HepG2 (cell line): ENCODE data around the gene TBC1D30.

Source experiments
- CBFB ChIP-seq: sonication (generic); formaldehyde crosslinking; IDR thresholded peaks from 2 replicates; pipeline ENCODE4 v1.4.0; 2020; ENCODE audit warnings: missing genetic modification reagents
- CEBPB ChIP-seq: IDR thresholded peaks from 2 replicates; pipeline ENCODE4 v1.6.1; 2011; ENCODE audit warnings: low read depth, low read length, improper control_type of control experiment, borderline replicate concordance
- HDAC6 ChIP-seq: fragments of 200-600 bp; sonication (generic); IDR thresholded peaks from 2 replicates; pipeline ENCODE4 v1.7.0; 2017; ENCODE audit warnings: mild to moderate bottlenecking, antibody characterized with exemption, low read length, low read depth
- HNF4A ChIP-seq: sonication (generic); formaldehyde crosslinking; IDR thresholded peaks from 2 replicates; pipeline ENCODE4 v1.4.0; 2020; ENCODE audit warnings: missing genetic modification reagents
- HNRNPK ChIP-seq: fragments of 200-400 bp; formaldehyde crosslinking; IDR thresholded peaks from 2 replicates; pipeline ENCODE4 v1.6.1; 2018; ENCODE audit warnings: low read length, low read depth, moderate library complexity, mild to moderate bottlenecking; ENCODE audit not compliant: poor library complexity, severe bottlenecking
- NR2C2 ChIP-seq: sonication (generic); formaldehyde crosslinking; IDR thresholded peaks from 2 replicates; pipeline ENCODE4 v1.4.0; 2020; ENCODE audit warnings: missing genetic modification reagents, mild to moderate bottlenecking, moderate library complexity, borderline replicate concordance
- POLR2A ChIP-seq, 2 experiments: IDR thresholded peaks; 2 replicates each; pipeline ENCODE4 v1.6.1; 2011; ENCODE audit warnings: low read depth in 2 of 2, low read length in 2 of 2, mild to moderate bottlenecking in 1 of 2, moderate library complexity in 1 of 2; ENCODE audit not compliant: insufficient read depth in 1 of 2
- POLR2AphosphoS5 ChIP-seq: IDR thresholded peaks from 2 replicates; pipeline ENCODE4 v1.6.1; 2012; ENCODE audit warnings: low read depth, low read length
- RAD21 ChIP-seq: fragments of 450-650 bp; formaldehyde crosslinking; IDR thresholded peaks from 2 replicates; pipeline ENCODE4 v1.5.0; 2020; ENCODE audit warnings: mild to moderate bottlenecking
- ZNF263 ChIP-seq: sonication (generic); formaldehyde crosslinking; IDR thresholded peaks from 2 replicates; pipeline ENCODE4 v1.4.0; 2020; ENCODE audit warnings: missing genetic modification reagents
- ZNF777 ChIP-seq: sonication (generic); formaldehyde crosslinking; IDR thresholded peaks from 2 replicates; pipeline ENCODE4 v1.4.0; 2020; ENCODE audit warnings: missing genetic modification reagents
- TF ChIP-seq, protein P1 (sequence below): sonication (generic); formaldehyde crosslinking; IDR thresholded peaks from 2 replicates; pipeline ENCODE4 v1.5.0; 2020; ENCODE audit warnings: mild to moderate bottlenecking, missing genetic modification reagents, moderate library complexity
- TF ChIP-seq, protein P2 (sequence below): sonication (generic); formaldehyde crosslinking; IDR thresholded peaks from 2 replicates; pipeline ENCODE4 v1.4.0; 2020; ENCODE audit warnings: missing genetic modification reagents

DNA sequence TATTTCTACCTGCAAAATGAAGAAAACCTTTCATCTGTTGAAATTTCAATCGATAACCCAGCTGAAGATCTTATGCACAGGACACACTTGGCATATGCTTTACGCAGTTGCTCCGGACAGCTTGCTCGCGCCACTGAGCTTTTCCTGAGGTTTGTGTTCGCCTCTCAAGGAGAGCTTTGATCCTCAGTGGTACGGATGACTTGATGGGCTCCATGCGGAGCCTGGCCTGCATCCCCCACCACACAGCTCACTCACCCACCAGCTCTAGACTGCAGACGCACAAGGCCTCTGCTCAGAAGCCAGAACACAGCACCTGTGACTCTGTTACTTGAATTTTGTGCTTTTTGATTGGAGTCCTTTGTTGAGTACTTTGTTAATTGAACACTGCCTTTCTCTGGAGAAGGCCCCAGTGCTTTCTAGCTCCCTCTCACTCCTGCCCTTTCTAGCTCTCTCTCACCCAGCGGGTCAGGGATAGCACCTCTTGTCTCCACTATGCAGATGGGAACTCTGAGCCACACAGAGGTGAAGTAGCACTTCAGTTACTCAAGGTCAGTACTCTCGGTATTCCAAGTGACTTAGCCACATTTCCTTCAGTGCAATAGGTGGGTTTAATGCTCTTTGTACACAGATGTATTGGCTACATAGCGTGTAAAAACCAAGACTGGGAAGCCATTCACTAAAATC is 52.1 kb downstream of the TBC1D30 start:
- TF ChIP-seq, protein P1, sequence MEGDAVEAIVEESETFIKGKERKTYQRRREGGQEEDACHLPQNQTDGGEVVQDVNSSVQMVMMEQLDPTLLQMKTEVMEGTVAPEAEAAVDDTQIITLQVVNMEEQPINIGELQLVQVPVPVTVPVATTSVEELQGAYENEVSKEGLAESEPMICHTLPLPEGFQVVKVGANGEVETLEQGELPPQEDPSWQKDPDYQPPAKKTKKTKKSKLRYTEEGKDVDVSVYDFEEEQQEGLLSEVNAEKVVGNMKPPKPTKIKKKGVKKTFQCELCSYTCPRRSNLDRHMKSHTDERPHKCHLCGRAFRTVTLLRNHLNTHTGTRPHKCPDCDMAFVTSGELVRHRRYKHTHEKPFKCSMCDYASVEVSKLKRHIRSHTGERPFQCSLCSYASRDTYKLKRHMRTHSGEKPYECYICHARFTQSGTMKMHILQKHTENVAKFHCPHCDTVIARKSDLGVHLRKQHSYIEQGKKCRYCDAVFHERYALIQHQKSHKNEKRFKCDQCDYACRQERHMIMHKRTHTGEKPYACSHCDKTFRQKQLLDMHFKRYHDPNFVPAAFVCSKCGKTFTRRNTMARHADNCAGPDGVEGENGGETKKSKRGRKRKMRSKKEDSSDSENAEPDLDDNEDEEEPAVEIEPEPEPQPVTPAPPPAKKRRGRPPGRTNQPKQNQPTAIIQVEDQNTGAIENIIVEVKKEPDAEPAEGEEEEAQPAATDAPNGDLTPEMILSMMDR (CRISPR knock-in tag) = no peak
- no peak for TF ChIP-seq HNRNPK
- no peak for TF ChIP-seq HNF4A
- no peak for TF ChIP-seq RAD21 (CRISPR knock-in tag)
- TF ChIP-seq CBFB (CRISPR knock-in tag) = no peak
- no peak for TF ChIP-seq NR2C2
- no peak for TF ChIP-seq ZNF263 (CRISPR knock-in tag)
- no peak for TF ChIP-seq ZNF777 (CRISPR knock-in tag)
- no peak for TF ChIP-seq HDAC6
- TF ChIP-seq CEBPB = no peak
- TF ChIP-seq POLR2A (IDR thresholded peaks at IDR 0.05; ENCODE audit: insufficient read depth in 1 of 2, low read depth in 2 of 2, low read length in 2 of 2) = no peak
- no peak for TF ChIP-seq POLR2AphosphoS5
- TF ChIP-seq, protein P2, sequence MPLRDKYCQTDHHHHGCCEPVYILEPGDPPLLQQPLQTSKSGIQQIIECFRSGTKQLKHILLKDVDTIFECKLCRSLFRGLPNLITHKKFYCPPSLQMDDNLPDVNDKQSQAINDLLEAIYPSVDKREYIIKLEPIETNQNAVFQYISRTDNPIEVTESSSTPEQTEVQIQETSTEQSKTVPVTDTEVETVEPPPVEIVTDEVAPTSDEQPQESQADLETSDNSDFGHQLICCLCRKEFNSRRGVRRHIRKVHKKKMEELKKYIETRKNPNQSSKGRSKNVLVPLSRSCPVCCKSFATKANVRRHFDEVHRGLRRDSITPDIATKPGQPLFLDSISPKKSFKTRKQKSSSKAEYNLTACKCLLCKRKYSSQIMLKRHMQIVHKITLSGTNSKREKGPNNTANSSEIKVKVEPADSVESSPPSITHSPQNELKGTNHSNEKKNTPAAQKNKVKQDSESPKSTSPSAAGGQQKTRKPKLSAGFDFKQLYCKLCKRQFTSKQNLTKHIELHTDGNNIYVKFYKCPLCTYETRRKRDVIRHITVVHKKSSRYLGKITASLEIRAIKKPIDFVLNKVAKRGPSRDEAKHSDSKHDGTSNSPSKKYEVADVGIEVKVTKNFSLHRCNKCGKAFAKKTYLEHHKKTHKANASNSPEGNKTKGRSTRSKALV (CRISPR knock-in tag) = no peak
